Activated naive CD4-positive, alpha-beta T cell treated with anti-CD3 and anti-CD28 coated beads for 36 hours (primary cell): ENCODE results near the gene TCERG1L. TPM values are rescaled to one million over a fixed set of nuclear protein-coding genes. Genes with fewer than 3 reads are reported as not detected.
A peak's percentile ranks its signal among the peaks of the same experiment; 100 is the strongest.
"Not testable (repeated sequence)": the region's sequence is repeated elsewhere in the genome, so short reads cannot be mapped to it uniquely, and the experiment has no call there.

Source experiments
- CTCF ChIA-PET: fragments of 350-600 bp; sonication (Branson Sonifier 250); formaldehyde crosslinking; loops from one replicate; lab custom pipeline; 2021; ENCODE audit warnings: antibody characterized with exemption; lab: Charles Lee
- DNase-seq: peaks from one replicate; pipeline ENCODE4 v3.0.0-alpha.2; 2020
- H3K27ac Mint-ChIP-seq: one replicate; pipeline ENCODE4 v1.8.0; 2021; ENCODE audit warnings: mild to moderate bottlenecking, mixed read lengths
- H3K27me3 Mint-ChIP-seq: one replicate; pipeline ENCODE4 v1.8.0; 2021; ENCODE audit warnings: low read depth, mixed read lengths
- H3K36me3 Mint-ChIP-seq: one replicate; pipeline ENCODE4 v1.8.0; 2021; ENCODE audit warnings: low read depth, mixed read lengths
- H3K4me1 Mint-ChIP-seq: one replicate; pipeline ENCODE4 v1.8.0; 2021; ENCODE audit warnings: low read depth, mixed read lengths
- H3K4me3 Mint-ChIP-seq: one replicate; pipeline ENCODE4 v1.8.0; 2021; ENCODE audit warnings: mild to moderate bottlenecking, moderate library complexity, mixed read lengths
- H3K9me3 Mint-ChIP-seq: one replicate; pipeline ENCODE4 v1.8.0; 2021; ENCODE audit warnings: mixed read lengths
- intact Hi-C: fragments of 100-400 bp; cut with micrococcal nuclease; formaldehyde crosslinking; loops from one replicate; pipeline ENCODE4 v1.15.1; 2023
- total RNA-seq, 2 experiments: library from RNA; stranded (reverse); gene quantifications; one replicate each; pipeline ENCODE4 v1.2.3, GENCODE V29; 2021

The TCERG1L gene
- total RNA-seq, 2 experiments from 2014 or later = 0.10 TPM; not detected in 1

GRCh38 chr10:131141207-131141606, 170.3 kb downstream of the TCERG1L start:
- DNase-seq = no peak
- no peaks in the 10 kb centered on the region for H3K9me3 Mint-ChIP-seq
- no peaks in the 10 kb centered on the region for H3K36me3 Mint-ChIP-seq
- no peaks in the 10 kb centered on the region for H3K4me1 Mint-ChIP-seq
- no peak overlapping the region for H3K4me3 Mint-ChIP-seq
- CTCF ChIA-PET = no interaction called here
- intact Hi-C loops = no loop called here
- no peak overlapping the region for H3K27ac Mint-ChIP-seq
- H3K27me3 Mint-ChIP-seq = no peaks in the 10 kb centered on the region

GRCh38 chr10:131140606-131141005, 170.9 kb downstream of the TCERG1L start:
- Mint-ChIP-seq H3K9me3 (no peaks in the 10 kb centered on the region), H3K4me3 (no peak overlapping the region), H3K36me3 (no peaks in the 10 kb centered on the region), H3K27me3 (no peaks in the 10 kb centered on the region), H3K27ac (no peak overlapping the region), H3K4me1 (no peaks in the 10 kb centered on the region)
- intact Hi-C loops = no loop called here
- no peak for DNase-seq
- CTCF ChIA-PET = no interaction called here

DNA sequence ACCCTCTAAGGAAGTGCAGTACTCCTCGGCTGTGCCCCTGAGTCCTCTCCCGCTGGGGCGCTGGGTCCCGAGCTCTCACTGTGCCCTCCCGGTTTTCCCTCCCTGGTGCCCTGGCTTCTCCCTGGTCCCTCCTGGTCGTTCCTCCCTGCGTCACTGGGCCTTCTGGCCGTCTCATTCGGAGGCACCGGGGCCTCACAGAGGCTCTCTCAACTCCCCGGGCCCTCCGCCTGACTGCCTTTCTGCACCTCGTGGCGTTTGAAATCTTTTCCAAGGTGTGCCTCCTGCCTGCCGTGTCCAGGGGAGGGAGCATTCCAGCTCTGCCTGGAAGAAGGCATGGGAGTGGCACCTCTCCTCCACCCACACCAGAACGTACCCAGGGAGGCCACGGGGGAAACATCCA, 174.3 kb downstream of the TCERG1L start:
- intact Hi-C loops = no loop called here
- no peak for DNase-seq
- Mint-ChIP-seq H3K36me3 (no peaks in the 10 kb centered on the region), H3K4me1 (no peaks in the 10 kb centered on the region), H3K9me3 (no peaks in the 10 kb centered on the region), H3K4me3 (no peak overlapping the region), H3K27me3 (no peaks in the 10 kb centered on the region), H3K27ac (no peak overlapping the region)
- CTCF ChIA-PET = no interaction called here

DNA sequence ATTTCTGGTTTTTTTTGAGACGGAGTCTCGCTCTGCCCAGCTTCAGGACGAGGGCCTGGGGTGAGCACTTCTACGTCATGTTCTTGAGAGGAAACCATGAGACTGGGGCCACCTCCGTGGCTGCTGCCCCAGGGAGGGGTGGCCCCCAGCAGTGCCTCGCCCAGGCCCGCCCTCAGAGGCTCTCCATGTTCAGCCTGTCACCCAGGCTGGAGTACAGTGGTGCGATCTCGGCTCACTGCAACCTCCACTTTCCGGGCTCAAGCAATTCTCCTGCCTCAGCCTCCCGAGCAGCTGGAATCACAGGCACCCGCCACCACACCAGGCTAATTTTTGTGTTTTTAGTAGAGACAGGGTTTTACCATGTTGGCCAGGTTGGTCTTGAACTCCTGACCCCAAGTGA, 175.2 kb downstream of the TCERG1L start:
- CTCF ChIA-PET, H3K9me3 Mint-ChIP-seq, H3K4me1 Mint-ChIP-seq, DNase-seq, intact Hi-C loops, H3K27ac Mint-ChIP-seq, H3K36me3 Mint-ChIP-seq, H3K4me3 Mint-ChIP-seq, H3K27me3 Mint-ChIP-seq: not testable (repeated sequence)

GRCh38 chr10:131135716-131136115, 175.8 kb downstream of the TCERG1L start:
- CTCF ChIA-PET = no interaction called here
- H3K27me3 Mint-ChIP-seq = no peaks in the 10 kb centered on the region
- H3K4me1 Mint-ChIP-seq = peaks cover 3% of the 10 kb centered on the region
- H3K9me3 Mint-ChIP-seq = no peaks in the 10 kb centered on the region
- intact Hi-C loops = no loop called here
- H3K36me3 Mint-ChIP-seq = no peaks in the 10 kb centered on the region
- H3K4me3 Mint-ChIP-seq = no peak overlapping the region
- DNase-seq = no peak
- H3K27ac Mint-ChIP-seq = no peak overlapping the region

- H3K9me3 Mint-ChIP-seq = no peaks in the 10 kb centered on the region
- H3K36me3 Mint-ChIP-seq = no peaks in the 10 kb centered on the region
- no peak for DNase-seq
- no peak overlapping the region for H3K27ac Mint-ChIP-seq
- H3K27me3 Mint-ChIP-seq = no peaks in the 10 kb centered on the region
- intact Hi-C loops = no loop called here
- H3K4me1 Mint-ChIP-seq = peaks cover 3% of the 10 kb centered on the region
- CTCF ChIA-PET = no interaction called here
- no peak overlapping the region for H3K4me3 Mint-ChIP-seq
Measured at GRCh38 chr10:131134651-131135050, 176.9 kb downstream of the TCERG1L start.

GRCh38 chr10:131134001-131134576, 177.4 kb downstream of the TCERG1L start:
- intact Hi-C loops = no loop called here
- no peaks in the 10 kb centered on the region for H3K36me3 Mint-ChIP-seq
- H3K27me3 Mint-ChIP-seq = no peaks in the 10 kb centered on the region
- CTCF ChIA-PET = no interaction called here
- no peaks in the 10 kb centered on the region for H3K9me3 Mint-ChIP-seq
- H3K27ac Mint-ChIP-seq = no peak overlapping the region
- no peak for DNase-seq
- no peak overlapping the region for H3K4me3 Mint-ChIP-seq
- H3K4me1 Mint-ChIP-seq = peaks cover 3% of the 10 kb centered on the region

DNA sequence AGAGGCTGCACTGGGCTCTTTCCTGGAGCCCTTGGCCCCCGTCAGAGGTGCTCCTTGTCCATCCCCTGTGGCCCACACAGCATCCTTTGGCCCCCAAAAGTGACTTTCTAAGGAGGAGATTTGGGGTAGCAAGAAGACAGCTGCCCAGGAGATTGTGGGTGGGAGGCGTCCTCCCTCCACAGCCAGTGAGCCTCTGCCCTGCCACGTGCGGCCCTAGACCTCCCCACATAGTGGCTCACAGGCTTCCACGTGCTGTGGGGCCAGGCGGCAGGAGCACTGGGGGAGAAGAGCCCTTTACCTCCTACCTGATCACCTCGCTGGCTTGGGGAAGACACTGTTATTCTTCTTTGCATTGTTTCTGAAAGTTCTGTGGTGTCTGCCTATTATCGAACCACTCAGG, 178.8 kb downstream of the TCERG1L start:
- no peaks in the 10 kb centered on the region for H3K27me3 Mint-ChIP-seq
- DNase-seq = no peak
- no peaks in the 10 kb centered on the region for H3K9me3 Mint-ChIP-seq
- no peak overlapping the region for H3K27ac Mint-ChIP-seq
- no peak overlapping the region for H3K4me3 Mint-ChIP-seq
- H3K4me1 Mint-ChIP-seq = peaks cover 7% of the 10 kb centered on the region
- H3K36me3 Mint-ChIP-seq = no peaks in the 10 kb centered on the region
- CTCF ChIA-PET = interaction anchor here (0.6 kb wide), 1 partner anchor 1589 kb away, joined by 3 read pairs; no protein-coding TSS in a partner anchor
- intact Hi-C loops = no loop called here

- DNase-seq = no peak
- H3K4me1 Mint-ChIP-seq = peaks cover 14% of the 10 kb centered on the region
- intact Hi-C loops = no loop called here
- H3K27ac Mint-ChIP-seq = no peak overlapping the region
- no peaks in the 10 kb centered on the region for H3K36me3 Mint-ChIP-seq
- CTCF ChIA-PET = no interaction called here
- no peaks in the 10 kb centered on the region for H3K9me3 Mint-ChIP-seq
- H3K4me3 Mint-ChIP-seq = no peak overlapping the region
- peaks cover under 1% of the 10 kb centered on the region for H3K27me3 Mint-ChIP-seq
Measured at GRCh38 chr10:131131726-131132591, 179.6 kb downstream of the TCERG1L start.

GRCh38 chr10:131130025-131130424, 181.5 kb downstream of the TCERG1L start:
- CTCF ChIA-PET = no interaction called here
- intact Hi-C loops = no loop called here
- Mint-ChIP-seq H3K27me3 (peaks cover 5% of the 10 kb centered on the region), H3K4me1 (peaks cover 15% of the 10 kb centered on the region), H3K4me3 (no peak overlapping the region), H3K27ac (no peak overlapping the region), H3K9me3 (no peaks in the 10 kb centered on the region), H3K36me3 (no peaks in the 10 kb centered on the region)
- DNase-seq = no peak

DNA sequence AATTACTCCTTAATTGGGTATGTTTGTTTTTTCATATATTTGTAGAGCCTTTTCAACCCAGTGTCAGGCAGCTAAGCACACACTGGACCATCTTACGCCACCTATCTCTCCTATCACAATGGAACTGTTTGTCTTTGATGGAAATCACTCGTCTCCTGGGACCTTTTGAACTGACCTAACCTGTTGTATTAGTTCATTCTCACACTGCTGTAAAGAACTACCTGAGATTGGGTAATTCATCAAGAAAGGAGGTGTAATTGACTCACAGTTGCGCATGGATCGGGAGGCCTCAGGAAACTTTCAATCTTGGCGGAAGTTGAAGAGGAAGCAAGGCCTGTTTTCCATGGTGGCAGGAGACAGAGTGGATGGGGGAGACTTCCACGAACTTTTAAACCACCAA, 182.0 kb downstream of the TCERG1L start:
- CTCF ChIA-PET = no interaction called here
- Mint-ChIP-seq H3K36me3 (no peaks in the 10 kb centered on the region), H3K9me3 (no peaks in the 10 kb centered on the region), H3K27me3 (peaks cover 5% of the 10 kb centered on the region), H3K27ac (no peak overlapping the region), H3K4me1 (peaks cover 15% of the 10 kb centered on the region), H3K4me3 (no peak overlapping the region)
- intact Hi-C loops = no loop called here
- no peak for DNase-seq

DNA sequence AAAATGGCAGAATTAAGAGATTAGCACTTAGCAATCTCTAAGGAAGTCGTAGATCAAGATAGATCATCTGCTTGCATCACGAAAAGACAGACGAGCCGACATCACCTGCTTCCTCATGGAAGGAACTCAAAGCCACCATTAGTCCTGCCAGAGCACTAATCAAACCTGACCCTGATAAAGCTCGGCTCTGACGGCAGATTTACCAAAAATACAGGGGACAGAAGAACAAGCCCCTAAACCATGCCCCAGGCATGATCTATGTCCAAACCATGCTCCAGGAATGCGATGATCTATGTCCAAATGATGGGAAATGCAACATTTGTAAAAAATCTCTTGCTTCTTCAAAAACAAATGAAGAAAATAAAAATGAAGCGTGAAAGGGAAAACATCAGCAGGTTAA, 182.8 kb downstream of the TCERG1L start:
- Mint-ChIP-seq H3K36me3 (no peaks in the 10 kb centered on the region), H3K27ac (no peak overlapping the region), H3K9me3 (no peaks in the 10 kb centered on the region), H3K4me1 (peaks cover 15% of the 10 kb centered on the region), H3K27me3 (peaks cover 5% of the 10 kb centered on the region), H3K4me3 (no peak overlapping the region)
- CTCF ChIA-PET = no interaction called here
- DNase-seq = no peak
- intact Hi-C loops = no loop called here

DNA sequence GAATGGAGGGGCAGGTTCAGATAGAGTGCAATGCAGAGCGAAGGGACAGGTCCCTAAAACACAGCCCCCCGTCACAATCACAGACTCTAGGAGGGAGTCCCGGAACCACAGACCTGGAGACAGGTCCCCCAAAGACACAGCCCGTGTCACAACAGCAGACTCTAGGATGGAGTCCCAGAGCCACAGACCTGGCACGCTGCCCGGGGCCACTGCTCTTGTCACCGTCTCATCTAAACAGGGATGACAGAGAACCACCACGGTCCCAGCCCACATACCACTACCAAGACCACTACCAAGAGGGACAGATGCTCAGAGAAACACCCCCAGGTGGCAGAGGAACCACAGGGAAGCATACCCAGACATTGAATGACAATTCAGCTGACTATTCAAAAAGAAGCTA, 183.9 kb downstream of the TCERG1L start:
- CTCF ChIA-PET = no interaction called here
- H3K27ac Mint-ChIP-seq = no peak overlapping the region
- DNase-seq = peak; percentile 26
- H3K4me1 Mint-ChIP-seq = peaks cover 15% of the 10 kb centered on the region
- no peaks in the 10 kb centered on the region for H3K36me3 Mint-ChIP-seq
- H3K9me3 Mint-ChIP-seq = no peaks in the 10 kb centered on the region
- no peak overlapping the region for H3K4me3 Mint-ChIP-seq
- peaks cover 5% of the 10 kb centered on the region for H3K27me3 Mint-ChIP-seq
- intact Hi-C loops = no loop called here
